Adrenal gland (tissue), 12 donors: ENCODE measurements around the gene STK32C. TPM values are rescaled to one million over a fixed set of nuclear protein-coding genes. Genes with fewer than 3 reads are reported as not detected.

Experiments
- DNase-seq, 7 donors: peaks; one replicate each; pipeline ENCODE4 v3.0.0-alpha.2; 2019 to 2020
- H3K27ac ChIP-seq, 5 donors: fragments of 200-600 bp; sonication (generic) in 4 of 5; 1 replicate in 3 of 5; 2 replicates in 2 of 5; pipeline versions ENCODE4 v1.5.1 to v1.8.0; 2016 to 2020; ENCODE audit warnings: mild to moderate bottlenecking in 1 of 5
- H3K27me3 ChIP-seq: fragments of 200-600 bp; 2 replicates; pipeline ENCODE4 v1.8.0; 2021
- H3K36me3 ChIP-seq, 2 donors: fragments of 200-600 bp; replicated peaks in 1 of 2; 1 replicate in 1 of 2; 2 replicates in 1 of 2; pipeline versions ENCODE4 v1.5.1 to v1.8.0; 2018 to 2022
- H3K4me1 ChIP-seq, 2 donors: fragments of 200-600 bp; replicated peaks in 1 of 2; 1 replicate in 1 of 2; 2 replicates in 1 of 2; pipeline versions ENCODE4 v1.5.1 to v1.8.0; 2018 to 2021
- H3K4me3 ChIP-seq, 4 donors: fragments of 200-600 bp; sonication (generic) in 3 of 4; one replicate each; pipeline ENCODE4 v1.5.1; 2016 to 2018
- H3K9me3 ChIP-seq, 3 donors: fragments of 200-600 bp; sonication (generic) in 1 of 3; replicated peaks in 1 of 3; 1 replicate in 2 of 3; 2 replicates in 1 of 3; pipeline versions ENCODE4 v1.5.1 to v1.8.0; 2016 to 2021
- CTCF ChIP-seq, 6 experiments: fragments of 450-650 bp in 4 of 6; fragments of 200-600 bp in 2 of 6; sonication (generic) in 1 of 6; IDR thresholded peaks; 1 replicate in 5 of 6; 2 replicates in 1 of 6; pipeline versions ENCODE4 v1.5.1 to v1.8.0; 2016 to 2021; ENCODE audit warnings: antibody characterized with exemption in 6 of 6, mild to moderate bottlenecking in 2 of 6, moderate library complexity in 1 of 6
- POLR2A ChIP-seq, 2 donors: fragments of 450-650 bp; IDR thresholded peaks; one replicate each; pipeline ENCODE4 v1.6.1; 2017; ENCODE audit warnings: antibody characterized with exemption in 2 of 2, mild to moderate bottlenecking in 2 of 2, moderate library complexity in 1 of 2
- WGBS, 4 donors: extraction: QIAGEN DNeasy Blood & Tissue Kit in 2 of 4; methylation state at CpG; one replicate each; pipeline versions ENCODE4 v1.1.5 to v1.1.7; 2013 to 2017; 5-methylcytosine and 5-hydroxymethylcytosine counted together
- intact Hi-C, 2 donors: fragments of 100-400 bp; cut with DNase I; formaldehyde crosslinking; loops; one replicate each; pipeline versions ENCODE4 v1.14.1 to v1.15.0; 2022 to 2023
- polyA plus RNA-seq, 3 donors: library from polyadenylated mRNA; stranded (reverse); fragments of 200-250 nt in 2 of 3; fragments of 350-450 nt in 1 of 3; fragmentation: Illumina TruSeq in 1 of 3; extraction: RNeasy Lipid Tissue Mini Kit (QIAGEN cat#74804) in 1 of 3; gene quantifications; one replicate each; pipeline ENCODE4 v1.2.3, GENCODE V29; 2013 to 2014
- total RNA-seq, 9 donors: library from RNA; depleted of rRNA in 4 of 9; stranded (reverse); fragments of >200 nt in 4 of 9; fragments of 120-200 nt in 1 of 9; fragmentation: NEBNext Ultra II Directional in 1 of 9; extraction: Animal tissue kit (Norgen Biotek cat#: 25700) in 1 of 9; gene quantifications; one replicate each; pipeline versions ENCODE4 v1.1.0 to v1.2.4, GENCODE V29; 2013 to 2023
- donor health status: healthy with polysubstance abuse.
- donor health status: Bipolar disorder and iron deficiency.
- donor health status: DM: yes; HTN: yes; CAD: no.
- donor health status: DM: no; HTN: no; CAD: no.
- donor health status: DM: no; HTN: no; CAD: no.
- donor health status: DM: yes; HTN: yes; CAD: no.

Gene STK32C
- total and polyA plus RNA-seq, 12 donors = 2.8 to 36.5 (median 15.9) TPM

GRCh38 chr10:132198068-132198370 lies 109.7 kb downstream of the STK32C start:
- no peaks in the 10 kb centered on the region for H3K36me3 ChIP-seq
- 72 to 90% (median 81%) methylated on average over 3 of the region's 3 CpGs for WGBS, 4 donors
- H3K4me1 ChIP-seq = peaks cover 0 to 5% of the 10 kb centered on the region in 2 donors
- no peak overlapping the region for H3K4me3 ChIP-seq
- no peak overlapping the region for H3K27ac ChIP-seq
- intact Hi-C loops = no loop called here
- no peaks in the 10 kb centered on the region for H3K27me3 ChIP-seq
- H3K9me3 ChIP-seq = no peaks in the 10 kb centered on the region
- TF ChIP-seq POLR2A (IDR thresholded peaks at IDR 0.05) (no peak), CTCF (IDR thresholded peaks at IDR 0.05) (no peak)
- DNase-seq = no peak

- DNase-seq = no peak
- no peak overlapping the region for H3K4me3 ChIP-seq
- H3K27ac ChIP-seq = no peak overlapping the region
- intact Hi-C loops = no loop called here
- no peaks in the 10 kb centered on the region for H3K9me3 ChIP-seq
- H3K27me3 ChIP-seq = no peaks in the 10 kb centered on the region
- H3K36me3 ChIP-seq = no peaks in the 10 kb centered on the region
- TF ChIP-seq CTCF (IDR thresholded peaks at IDR 0.05) = no peak
- TF ChIP-seq POLR2A (IDR thresholded peaks at IDR 0.05) = no peak
- WGBS, 4 donors = 82 to 90% (median 84%) methylated on average over 13 to 25 of the region's 25 CpGs
- peaks cover 0 to 6% of the 10 kb centered on the region in 2 donors for H3K4me1 ChIP-seq
These were observed 110.3 kb downstream of the STK32C start for GRCh38 chr10:132197271-132198067.

- Histone ChIP-seq H3K36me3 (no peaks in the 10 kb centered on the region), H3K4me3 (no peak overlapping the region), H3K27me3 (no peaks in the 10 kb centered on the region), H3K4me1 (peaks cover 0 to 6% of the 10 kb centered on the region in 2 donors), H3K9me3 (no peaks in the 10 kb centered on the region), H3K27ac (no peak overlapping the region)
- 72 to 90% (median 89%) methylated on average over 12 to 30 of the region's 30 CpGs for WGBS, 4 donors
- DNase-seq = no peak
- intact Hi-C loops = no loop called here
- TF ChIP-seq POLR2A (IDR thresholded peaks at IDR 0.05) (no peak), CTCF (IDR thresholded peaks at IDR 0.05) (no peak)
These were observed 111.3 kb downstream of the STK32C start for GRCh38 chr10:132196178-132197113.

- intact Hi-C loops = no loop called here
- H3K27ac ChIP-seq = no peak overlapping the region
- H3K4me3 ChIP-seq = no peak overlapping the region
- TF ChIP-seq POLR2A (IDR thresholded peaks at IDR 0.05) (no peak), CTCF (IDR thresholded peaks at IDR 0.05) (no peak)
- no peaks in the 10 kb centered on the region for H3K27me3 ChIP-seq
- H3K9me3 ChIP-seq = no peaks in the 10 kb centered on the region
- 85 to 89% (median 87%) methylated on average over 5 to 13 of the region's 13 CpGs for WGBS, 4 donors
- H3K36me3 ChIP-seq = no peaks in the 10 kb centered on the region
- no peak for DNase-seq
- H3K4me1 ChIP-seq = peaks cover 0 to 6% of the 10 kb centered on the region in 2 donors
These were observed 112.2 kb downstream of the STK32C start for GRCh38 chr10:132195366-132196075.
